Measurements from ENCODE around the gene FBXW12.

Gene FBXW12

DNA sequence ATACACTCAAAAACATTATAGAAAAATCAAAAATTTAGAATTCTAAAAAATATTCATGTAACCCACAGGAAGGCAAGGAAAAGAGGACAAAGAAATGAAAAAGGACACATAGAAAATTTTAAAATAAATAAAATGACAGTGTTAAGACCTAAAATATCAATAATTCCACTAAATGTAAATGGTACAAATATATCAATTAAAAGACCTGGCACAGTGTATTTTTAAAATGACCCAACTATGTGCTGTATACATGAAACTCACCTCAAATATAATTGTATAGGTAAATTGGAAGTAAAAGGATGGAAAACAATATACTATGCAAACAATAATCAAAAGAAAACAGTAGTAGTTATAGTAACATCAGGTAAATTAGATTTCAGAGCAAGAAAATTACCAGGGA, 10.1 kb upstream of the FBXW12 start:
- no peak for DNase-seq (ENCODE audit: low spot score)
- TF ChIP-seq, protein P1, sequence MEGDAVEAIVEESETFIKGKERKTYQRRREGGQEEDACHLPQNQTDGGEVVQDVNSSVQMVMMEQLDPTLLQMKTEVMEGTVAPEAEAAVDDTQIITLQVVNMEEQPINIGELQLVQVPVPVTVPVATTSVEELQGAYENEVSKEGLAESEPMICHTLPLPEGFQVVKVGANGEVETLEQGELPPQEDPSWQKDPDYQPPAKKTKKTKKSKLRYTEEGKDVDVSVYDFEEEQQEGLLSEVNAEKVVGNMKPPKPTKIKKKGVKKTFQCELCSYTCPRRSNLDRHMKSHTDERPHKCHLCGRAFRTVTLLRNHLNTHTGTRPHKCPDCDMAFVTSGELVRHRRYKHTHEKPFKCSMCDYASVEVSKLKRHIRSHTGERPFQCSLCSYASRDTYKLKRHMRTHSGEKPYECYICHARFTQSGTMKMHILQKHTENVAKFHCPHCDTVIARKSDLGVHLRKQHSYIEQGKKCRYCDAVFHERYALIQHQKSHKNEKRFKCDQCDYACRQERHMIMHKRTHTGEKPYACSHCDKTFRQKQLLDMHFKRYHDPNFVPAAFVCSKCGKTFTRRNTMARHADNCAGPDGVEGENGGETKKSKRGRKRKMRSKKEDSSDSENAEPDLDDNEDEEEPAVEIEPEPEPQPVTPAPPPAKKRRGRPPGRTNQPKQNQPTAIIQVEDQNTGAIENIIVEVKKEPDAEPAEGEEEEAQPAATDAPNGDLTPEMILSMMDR (IDR thresholded peaks at IDR 0.05; ENCODE audit: borderline replicate concordance, control extremely low read depth, extremely low read depth, insufficient read depth, missing control alignments), result no peak
- in situ Hi-C loops (cut with MboI; ENCODE audit: low sequenced_read_pairs, unreplicated experiment), result no loop called here

DNA sequence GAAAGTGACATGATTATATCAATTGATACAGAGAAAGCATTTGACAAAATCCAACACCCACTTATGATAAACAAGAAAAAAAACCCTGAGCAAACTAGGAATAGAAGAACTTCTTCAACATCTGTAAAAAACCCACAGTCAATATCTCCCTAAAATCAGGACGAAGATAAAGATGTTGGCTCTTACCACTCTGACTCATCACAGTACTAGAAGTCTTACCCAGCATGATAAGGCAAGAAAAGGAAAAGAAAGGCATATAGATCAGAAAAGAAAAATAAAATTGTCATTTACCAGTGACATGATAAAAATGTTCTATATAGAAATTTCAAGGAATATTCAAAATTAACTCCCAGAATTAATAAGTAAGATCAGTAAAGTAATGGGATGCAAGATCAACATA, 7.2 kb upstream of the FBXW12 start:
- DNase-seq (ENCODE audit: low spot score), result no peak
- in situ Hi-C loops (cut with MboI; ENCODE audit: low sequenced_read_pairs, unreplicated experiment), result no loop called here
- TF ChIP-seq, protein P1 (IDR thresholded peaks at IDR 0.05; ENCODE audit: borderline replicate concordance, control extremely low read depth, extremely low read depth, insufficient read depth, missing control alignments), result no peak

DNA sequence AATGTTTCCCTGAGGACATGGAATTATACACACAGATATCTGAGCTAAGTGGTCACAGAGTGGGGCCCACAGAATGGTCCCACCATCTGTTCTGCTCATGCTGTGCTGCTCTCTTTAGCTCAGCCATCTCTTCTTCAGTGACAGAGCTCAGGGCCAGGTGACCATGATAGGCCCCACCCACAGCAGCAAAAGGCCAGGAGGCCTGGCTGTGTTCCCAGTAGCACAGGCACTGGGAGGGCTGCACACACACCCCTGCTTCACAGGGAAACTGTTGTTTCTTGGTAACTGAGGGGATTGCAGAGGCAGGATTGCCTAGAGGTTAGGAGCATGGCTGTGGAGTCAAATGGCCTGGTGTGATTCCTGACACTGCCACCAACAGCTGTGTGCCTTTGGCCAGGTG, 4.8 kb upstream of the FBXW12 start:
- DNase-seq (ENCODE audit: low spot score), result no peak
- TF ChIP-seq, protein P1 (IDR thresholded peaks at IDR 0.05; ENCODE audit: borderline replicate concordance, control extremely low read depth, extremely low read depth, insufficient read depth, missing control alignments), result no peak
- in situ Hi-C loops (cut with MboI; ENCODE audit: low sequenced_read_pairs, unreplicated experiment), result no loop called here

DNA sequence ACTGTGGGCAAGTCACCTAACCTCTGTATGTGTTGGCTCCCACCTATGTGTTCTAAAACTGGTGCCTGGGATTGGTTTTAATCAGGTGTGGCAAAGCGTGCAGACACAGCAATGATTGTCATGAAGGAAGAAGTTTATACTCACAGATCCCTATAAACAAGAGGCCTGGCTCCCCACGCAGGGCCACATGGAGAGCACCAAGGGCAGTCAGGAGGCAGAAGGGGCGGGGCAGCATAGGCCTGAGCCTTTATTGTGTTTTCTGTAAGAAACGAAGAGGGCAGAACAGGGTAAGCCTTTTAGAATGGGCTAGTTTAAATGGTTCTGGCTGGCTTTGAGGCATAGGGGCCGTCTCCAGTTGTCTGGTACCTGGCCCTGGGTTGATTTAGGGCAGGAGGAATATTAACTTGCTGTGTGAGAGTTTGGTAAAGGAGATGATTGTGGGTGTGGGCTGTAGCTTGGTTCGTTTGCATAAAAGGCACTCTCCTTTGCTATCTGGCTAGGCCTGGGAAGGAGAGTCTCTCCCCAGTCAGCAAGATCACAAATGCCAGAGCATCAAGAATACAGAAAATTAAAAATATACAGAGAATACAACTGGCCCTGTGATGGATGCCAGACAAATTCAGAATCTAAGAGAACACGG, 2.2 kb upstream of the FBXW12 start:
- TF ChIP-seq, protein P1 (IDR thresholded peaks at IDR 0.05; ENCODE audit: borderline replicate concordance, control extremely low read depth, extremely low read depth, insufficient read depth, missing control alignments), result no peak
- in situ Hi-C loops (cut with MboI; ENCODE audit: low sequenced_read_pairs, unreplicated experiment), result no loop called here
- no peak for DNase-seq (ENCODE audit: low spot score)

DNA sequence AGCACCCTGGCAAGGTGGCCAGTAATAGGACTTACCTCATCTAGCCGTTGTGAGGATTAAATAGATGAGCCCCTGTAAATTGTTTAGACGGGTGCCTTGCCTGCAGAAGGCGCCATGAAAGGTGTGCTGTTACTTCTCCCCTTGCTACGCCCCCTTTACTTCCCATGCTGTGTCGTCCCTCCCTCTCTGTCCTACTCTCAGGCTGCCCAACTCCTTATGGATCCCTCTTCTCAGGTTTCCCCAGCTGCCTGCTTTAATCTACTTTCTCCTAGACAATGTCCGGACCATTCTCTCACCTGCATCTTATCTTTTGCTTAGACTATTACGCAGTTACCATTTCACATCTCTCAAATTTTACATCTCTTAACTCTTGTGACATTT, 1.7 kb upstream of the FBXW12 start:
- in situ Hi-C loops (cut with MboI; ENCODE audit: low sequenced_read_pairs, unreplicated experiment), result no loop called here
- DNase-seq (ENCODE audit: low spot score), result no peak
- TF ChIP-seq, protein P1 (IDR thresholded peaks at IDR 0.05; ENCODE audit: borderline replicate concordance, control extremely low read depth, extremely low read depth, insufficient read depth, missing control alignments), result no peak

DNA sequence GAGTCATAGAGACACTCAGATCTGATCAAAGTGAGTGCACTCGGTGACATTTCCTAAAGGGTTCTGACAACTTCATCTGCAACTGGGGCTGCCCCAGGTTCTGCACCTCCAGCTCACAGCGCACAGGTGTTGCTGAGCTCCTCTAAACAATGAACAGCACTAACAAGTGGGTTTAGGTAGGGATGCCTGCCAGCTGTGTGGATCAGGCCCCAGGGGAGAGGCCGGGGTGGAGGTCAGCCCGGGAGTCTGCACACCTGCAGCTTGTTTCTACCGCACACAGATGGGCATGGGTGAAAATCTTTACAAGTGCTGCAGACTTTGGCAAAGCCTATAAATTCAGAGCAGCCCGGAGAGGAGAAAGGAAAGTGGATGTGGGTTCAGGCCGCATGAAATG, 355 bp downstream of the FBXW12 start:
- in situ Hi-C loops (cut with MboI; ENCODE audit: low sequenced_read_pairs, unreplicated experiment), result no loop called here
- TF ChIP-seq, protein P1 (IDR thresholded peaks at IDR 0.05; ENCODE audit: borderline replicate concordance, control extremely low read depth, extremely low read depth, insufficient read depth, missing control alignments), result no peak
- DNase-seq (ENCODE audit: low spot score), result no peak

Measured in GM13976 (cell line).